Osteocyte (in vitro differentiated cells): ENCODE results near the gene CDAN1. TPM values are rescaled to one million over a fixed set of nuclear protein-coding genes. Genes with fewer than 3 reads are reported as not detected.

Experiments used
- DNase-seq: peaks from one replicate; pipeline ENCODE4 v3.0.0; 2021; ENCODE audit warnings: mixed read lengths; ENCODE audit not compliant: unreplicated experiment; ENCODE audit errors: extremely low spot score
- H3K27ac Mint-ChIP-seq: one replicate; pipeline ENCODE4 v1.8.0; 2021; ENCODE audit warnings: mild to moderate bottlenecking, mixed read lengths; ENCODE audit not compliant: unreplicated experiment
- H3K27me3 Mint-ChIP-seq: one replicate; pipeline ENCODE4 v1.8.0; 2021; ENCODE audit warnings: mixed read lengths; ENCODE audit not compliant: unreplicated experiment
- H3K36me3 Mint-ChIP-seq: one replicate; pipeline ENCODE4 v1.8.0; 2021; ENCODE audit warnings: mixed read lengths; ENCODE audit not compliant: unreplicated experiment
- H3K4me1 Mint-ChIP-seq: one replicate; pipeline ENCODE4 v1.8.0; 2021; ENCODE audit warnings: mixed read lengths; ENCODE audit not compliant: unreplicated experiment
- H3K4me3 Mint-ChIP-seq: one replicate; pipeline ENCODE4 v1.8.0; 2021; ENCODE audit warnings: mild to moderate bottlenecking, moderate library complexity, mixed read lengths; ENCODE audit not compliant: unreplicated experiment
- H3K9me3 Mint-ChIP-seq: one replicate; pipeline ENCODE4 v1.8.0; 2021; ENCODE audit warnings: mixed read lengths; ENCODE audit not compliant: unreplicated experiment
- CTCF ChIP-seq: fragments of 200-600 bp; sonication (generic); IDR thresholded peaks from 2 replicates; pipeline ENCODE4 v1.5.0; 2021; ENCODE audit warnings: antibody characterized with exemption, mild to moderate bottlenecking, moderate library complexity
- total RNA-seq: library from RNA; stranded (reverse); gene quantifications from 2 replicates; pipeline ENCODE4 v1.2.1, GENCODE V29; 2021

Gene CDAN1
- total RNA-seq, 1 donor from 2014 or later = 24.0 TPM

- H3K9me3 Mint-ChIP-seq = no peaks in the 10 kb centered on the region
- TF ChIP-seq CTCF = no peak
- no peak overlapping the region for H3K27ac Mint-ChIP-seq
- H3K27me3 Mint-ChIP-seq = no peaks in the 10 kb centered on the region
- peaks cover 26% of the 10 kb centered on the region for H3K36me3 Mint-ChIP-seq
- no peak overlapping the region for H3K4me3 Mint-ChIP-seq
- peaks cover 4% of the 10 kb centered on the region for H3K4me1 Mint-ChIP-seq
- peak; percentile 71 for DNase-seq
Measured at GRCh38 chr15:42730536-42730935, 6.4 kb downstream of the CDAN1 start.

- no peak for TF ChIP-seq CTCF
- Mint-ChIP-seq H3K9me3 (no peaks in the 10 kb centered on the region), H3K4me3 (no peak overlapping the region), H3K4me1 (peaks cover 1% of the 10 kb centered on the region), H3K27me3 (no peaks in the 10 kb centered on the region), H3K36me3 (peaks cover 30% of the 10 kb centered on the region), H3K27ac (no peak overlapping the region)
- DNase-seq = no peak
Measured at GRCh38 chr15:42730135-42730534, 6.8 kb downstream of the CDAN1 start.

- Mint-ChIP-seq H3K27me3 (no peaks in the 10 kb centered on the region), H3K9me3 (no peaks in the 10 kb centered on the region), H3K27ac (no peak overlapping the region), H3K4me1 (no peaks in the 10 kb centered on the region), H3K4me3 (no peak overlapping the region), H3K36me3 (peaks cover 34% of the 10 kb centered on the region)
- no peak for TF ChIP-seq CTCF
- DNase-seq = peak; percentile 83
Measured at GRCh38 chr15:42729409-42729808, 7.5 kb downstream of the CDAN1 start.

- H3K36me3 Mint-ChIP-seq = peaks cover 34% of the 10 kb centered on the region
Measured at GRCh38 chr15:42728972-42729371, 8.0 kb downstream of the CDAN1 start.

GRCh38 chr15:42728560-42728959 is 8.4 kb downstream of the CDAN1 start:
- Mint-ChIP-seq H3K4me1 (no peaks in the 10 kb centered on the region), H3K27ac (no peak overlapping the region), H3K36me3 (peaks cover 34% of the 10 kb centered on the region), H3K9me3 (no peaks in the 10 kb centered on the region), H3K4me3 (no peak overlapping the region), H3K27me3 (no peaks in the 10 kb centered on the region)
- peak; percentile 77 for DNase-seq
- TF ChIP-seq CTCF = no peak

More at GRCh38 chr15:42728972-42729371, 8.0 kb downstream of the CDAN1 start:
- no peaks in the 10 kb centered on the region for H3K9me3 Mint-ChIP-seq
- H3K4me1 Mint-ChIP-seq = no peaks in the 10 kb centered on the region
- no peak for TF ChIP-seq CTCF
- H3K27ac Mint-ChIP-seq = no peak overlapping the region
- no peaks in the 10 kb centered on the region for H3K27me3 Mint-ChIP-seq
- H3K4me3 Mint-ChIP-seq = no peak overlapping the region
- peak; percentile 60 for DNase-seq
